Natural killer cell (primary cell): ENCODE data around the gene HSD11B1. TPM values are rescaled to one million over a fixed set of nuclear protein-coding genes. Genes with fewer than 3 reads are reported as not detected.

Source experiments
- ATAC-seq, 3 donors: fragments of 150-1000 bp in 2 of 3; fragments of 200-7000 bp in 1 of 3; cut with Tn5 transposase; 1 replicate in 1 of 3; 2 replicates in 2 of 3; pipeline ENCODE4 v1.10.0; 2021; ENCODE audit warnings: mild to moderate bottlenecking in 2 of 3, moderate library complexity in 2 of 3
- DNase-seq, 2 donors: peaks; one replicate each; pipeline versions ENCODE4 v3.0.0 to v3.0.0-alpha.2; 2013 to 2021; ENCODE audit warnings: mixed read lengths in 1 of 2
- H3K27ac ChIP-seq: one replicate; pipeline ENCODE4 v1.5.1; 2013; ENCODE audit warnings: mild to moderate bottlenecking, low read length
- H3K27me3 ChIP-seq: one replicate; pipeline ENCODE4 v1.6.1; 2013; ENCODE audit warnings: low read length; ENCODE audit not compliant: control insufficient read depth, insufficient read depth
- H3K36me3 ChIP-seq: one replicate; pipeline ENCODE4 v1.6.1; 2013; ENCODE audit warnings: low read length; ENCODE audit not compliant: control insufficient read depth, insufficient read depth
- H3K4me1 ChIP-seq: one replicate; pipeline ENCODE4 v1.6.1; 2013; ENCODE audit warnings: low read length; ENCODE audit not compliant: control insufficient read depth, insufficient read depth
- H3K4me3 ChIP-seq: one replicate; pipeline ENCODE4 v1.5.1; 2013; ENCODE audit warnings: low read length
- H3K9me3 ChIP-seq: one replicate; pipeline ENCODE4 v1.6.1; 2013; ENCODE audit warnings: low read length; ENCODE audit not compliant: control insufficient read depth, insufficient read depth
- H3K27ac Mint-ChIP-seq, 2 donors: one replicate each; pipeline ENCODE4 v1.8.0; 2022; ENCODE audit warnings: mild to moderate bottlenecking in 2 of 2, mixed read lengths in 2 of 2, moderate library complexity in 1 of 2
- H3K27me3 Mint-ChIP-seq, 2 donors: one replicate each; pipeline ENCODE4 v1.8.0; 2022; ENCODE audit warnings: low read depth in 2 of 2, mixed read lengths in 2 of 2
- H3K36me3 Mint-ChIP-seq: one replicate; pipeline ENCODE4 v1.8.0; 2022; ENCODE audit warnings: mixed read lengths
- H3K4me1 Mint-ChIP-seq, 2 donors: one replicate each; pipeline ENCODE4 v1.8.0; 2022; ENCODE audit warnings: mixed read lengths in 2 of 2
- H3K4me3 Mint-ChIP-seq: one replicate; pipeline ENCODE4 v1.8.0; 2022; ENCODE audit warnings: mild to moderate bottlenecking, moderate library complexity, mixed read lengths
- H3K9me3 Mint-ChIP-seq, 2 donors: one replicate each; pipeline ENCODE4 v1.8.0; 2022; ENCODE audit warnings: mixed read lengths in 2 of 2
- WGBS: methylation state at CpG from one replicate; pipeline ENCODE4 v1.1.7; 2013; ENCODE audit warnings: missing lambda C conversion rate; ENCODE audit not compliant: insufficient coverage; 5-methylcytosine and 5-hydroxymethylcytosine counted together
- intact Hi-C: fragments of 100-400 bp; cut with micrococcal nuclease; formaldehyde crosslinking; loops from one replicate; pipeline ENCODE4 v1.14.2; 2022
- total RNA-seq, 4 donors: library from RNA; stranded (reverse); fragments of 120-200 nt in 1 of 4; gene quantifications; one replicate each; pipeline versions ENCODE4 v1.2.3 to v1.2.4, GENCODE V29; 2013 to 2022
- TF ChIP-seq, protein P1 (sequence below): fragments of 200-600 bp; IDR thresholded peaks from one replicate; pipeline ENCODE4 v1.8.0; 2022; ENCODE audit warnings: antibody characterized with exemption

HSD11B1 gene
- total RNA-seq, 3 donors from 2014 or later (not counting 1 experiment from before 2014, with no cell fraction given): not detected

DNA sequence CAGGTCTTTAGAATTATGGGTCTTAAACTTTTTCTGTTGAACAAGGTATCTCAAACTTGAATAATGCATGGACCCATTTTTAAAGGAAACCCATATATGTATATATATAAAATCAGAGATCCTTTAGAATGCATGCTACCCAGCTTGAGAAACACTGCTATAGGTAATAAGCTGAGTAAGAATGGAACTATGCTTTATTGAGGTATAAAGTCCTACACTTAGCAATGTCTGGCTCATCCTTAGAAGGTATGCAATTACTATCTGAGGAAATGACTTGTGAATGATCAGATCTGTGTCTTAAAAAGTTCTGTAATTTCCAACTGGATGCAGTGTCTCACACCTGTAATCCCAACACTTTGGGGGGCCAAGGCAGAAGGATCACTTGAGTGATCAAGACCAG lies 62.5 kb downstream of the HSD11B1 start:
- H3K4me3 ChIP-seq: no peak overlapping the region
- Mint-ChIP-seq H3K36me3 (peaks cover 23% of the 10 kb centered on the region), H3K27me3 (no peaks in the 10 kb centered on the region), H3K9me3 (no peaks in the 10 kb centered on the region), H3K4me3 (peak overlapping the region; percentile 49), H3K27ac (no peak overlapping the region), H3K4me1 (peaks cover 60 to 66% of the 10 kb centered on the region in 2 donors)
- peaks cover 51% of the 10 kb centered on the region for H3K4me1 ChIP-seq
- no peaks in the 10 kb centered on the region for H3K9me3 ChIP-seq
- peak overlapping the region; percentile 69 for H3K27ac ChIP-seq
- DNase-seq (no peak), ATAC-seq (no peak)
- intact Hi-C loops: no loop called here
- TF ChIP-seq, protein P1, sequence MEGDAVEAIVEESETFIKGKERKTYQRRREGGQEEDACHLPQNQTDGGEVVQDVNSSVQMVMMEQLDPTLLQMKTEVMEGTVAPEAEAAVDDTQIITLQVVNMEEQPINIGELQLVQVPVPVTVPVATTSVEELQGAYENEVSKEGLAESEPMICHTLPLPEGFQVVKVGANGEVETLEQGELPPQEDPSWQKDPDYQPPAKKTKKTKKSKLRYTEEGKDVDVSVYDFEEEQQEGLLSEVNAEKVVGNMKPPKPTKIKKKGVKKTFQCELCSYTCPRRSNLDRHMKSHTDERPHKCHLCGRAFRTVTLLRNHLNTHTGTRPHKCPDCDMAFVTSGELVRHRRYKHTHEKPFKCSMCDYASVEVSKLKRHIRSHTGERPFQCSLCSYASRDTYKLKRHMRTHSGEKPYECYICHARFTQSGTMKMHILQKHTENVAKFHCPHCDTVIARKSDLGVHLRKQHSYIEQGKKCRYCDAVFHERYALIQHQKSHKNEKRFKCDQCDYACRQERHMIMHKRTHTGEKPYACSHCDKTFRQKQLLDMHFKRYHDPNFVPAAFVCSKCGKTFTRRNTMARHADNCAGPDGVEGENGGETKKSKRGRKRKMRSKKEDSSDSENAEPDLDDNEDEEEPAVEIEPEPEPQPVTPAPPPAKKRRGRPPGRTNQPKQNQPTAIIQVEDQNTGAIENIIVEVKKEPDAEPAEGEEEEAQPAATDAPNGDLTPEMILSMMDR: no peak
- no peaks in the 10 kb centered on the region for H3K27me3 ChIP-seq
- peaks cover 46% of the 10 kb centered on the region for H3K36me3 ChIP-seq

DNA sequence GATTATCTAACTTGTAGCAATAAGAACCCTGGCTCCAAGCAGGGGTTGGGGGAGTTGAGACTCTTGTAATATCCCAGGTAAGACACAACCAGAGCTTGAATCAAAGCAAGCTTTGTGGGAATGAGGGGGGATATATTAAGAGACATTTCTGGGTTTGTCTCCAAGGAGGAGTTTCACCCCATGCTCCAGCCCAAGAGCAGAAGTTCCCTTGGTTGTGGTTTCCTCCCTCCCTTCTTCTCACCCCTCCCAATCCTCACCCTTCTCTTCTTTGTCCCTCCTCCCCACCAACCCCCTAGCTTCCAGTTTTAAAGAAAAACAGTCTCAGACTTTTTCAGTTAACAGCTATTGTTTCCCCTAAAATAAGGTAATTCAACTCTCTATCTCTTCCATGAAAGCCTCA lies 63.1 kb downstream of the HSD11B1 start:
- Mint-ChIP-seq H3K4me1 (peaks cover 54 to 60% of the 10 kb centered on the region in 2 donors), H3K27ac (no peak overlapping the region), H3K27me3 (no peaks in the 10 kb centered on the region), H3K36me3 (peaks cover 17% of the 10 kb centered on the region), H3K9me3 (no peaks in the 10 kb centered on the region), H3K4me3 (no peak overlapping the region)
- Histone ChIP-seq H3K4me1 (peaks cover 53% of the 10 kb centered on the region), H3K4me3 (peak overlapping the region; percentile 66), H3K27ac (peak overlapping the region; percentile 69), H3K27me3 (no peaks in the 10 kb centered on the region), H3K9me3 (no peaks in the 10 kb centered on the region), H3K36me3 (peaks cover 45% of the 10 kb centered on the region)
- peak in 1 of 2 donors; percentile 51 for DNase-seq
- TF ChIP-seq, protein P1: no peak
- intact Hi-C loops: loop anchor here (1.0 kb wide), 1 partner anchor 11 kb away; the partner anchor contains the start of gene TRAF3IP3
- ATAC-seq: no peak

DNA sequence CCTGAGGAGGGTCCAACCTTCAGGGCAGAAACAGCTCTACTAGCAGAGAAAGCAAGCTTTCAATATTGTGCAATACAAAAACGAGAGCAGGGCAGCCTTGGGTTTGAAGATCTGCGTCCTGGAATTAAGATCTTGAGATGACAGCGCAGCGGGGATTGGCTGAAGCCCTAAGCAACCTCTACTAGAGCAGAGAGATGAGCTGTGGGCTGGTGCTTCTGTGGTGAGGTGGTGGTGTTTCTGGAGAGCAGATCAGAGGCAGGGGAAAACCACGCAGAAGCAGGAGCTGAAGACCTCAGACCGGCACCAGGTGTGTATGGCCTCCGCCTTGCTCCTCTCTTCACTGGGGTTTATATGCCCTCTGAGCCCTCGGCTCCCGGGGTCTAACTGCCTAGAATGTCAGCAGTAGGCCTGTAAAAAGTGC lies 63.7 kb downstream of the HSD11B1 start:
- H3K4me3 Mint-ChIP-seq: no peak overlapping the region
- Histone ChIP-seq H3K27me3 (no peaks in the 10 kb centered on the region), H3K27ac (peak overlapping the region; percentile 69), H3K9me3 (no peaks in the 10 kb centered on the region), H3K4me1 (peaks cover 53% of the 10 kb centered on the region), H3K36me3 (peaks cover 44% of the 10 kb centered on the region), H3K4me3 (peak overlapping the region; percentile 66)
- H3K4me1 Mint-ChIP-seq: peaks cover 47 to 54% of the 10 kb centered on the region in 2 donors
- TF ChIP-seq, protein P1: no peak
- no peaks in the 10 kb centered on the region for H3K27me3 Mint-ChIP-seq
- H3K9me3 Mint-ChIP-seq: no peaks in the 10 kb centered on the region
- peak; percentile 72 to 80 (median 78) for ATAC-seq
- peaks cover 11% of the 10 kb centered on the region for H3K36me3 Mint-ChIP-seq
- no peak overlapping the region for H3K27ac Mint-ChIP-seq
- WGBS: 0% methylated on average over 9 of the region's 9 CpGs
- DNase-seq: peak; percentile 53 to 93
- intact Hi-C loops: loop anchor here (1.0 kb wide), 1 partner anchor 12 kb away; the partner anchor contains the start of gene TRAF3IP3
